GM23338 (cell line): ENCODE data around the gene BIRC7. TPM values are rescaled to one million over a fixed set of nuclear protein-coding genes. Genes with fewer than 3 reads are reported as not detected.

Experiments
- ATAC-seq: fragments of 200-7000 bp; cut with Tn5 transposase; 3 replicates; pipeline ENCODE4 v1.9.1; 2020
- DNase-seq: peaks from one replicate; pipeline ENCODE4 v3.0.0-alpha.2; 2015; ENCODE audit warnings: low spot score
- H2AFZ ChIP-seq: fragments of 200-600 bp; sonication (generic); 2 replicates; pipeline ENCODE4 v1.8.0; 2016; ENCODE audit warnings: antibody characterized with exemption, mild to moderate bottlenecking, moderate library complexity
- H3F3A ChIP-seq: fragments of 200-600 bp; sonication (generic); replicated peaks from 2 replicates; pipeline ENCODE4 v1.8.0; 2017; ENCODE audit warnings: antibody characterized with exemption, mixed run types, low read depth
- H3K27ac ChIP-seq: fragments of 200-600 bp; sonication (generic); 2 replicates; pipeline ENCODE4 v1.6.1; 2016; ENCODE audit warnings: low read depth
- H3K27me3 ChIP-seq: fragments of 200-600 bp; sonication (generic); 2 replicates; pipeline ENCODE4 v1.8.0; 2016; ENCODE audit warnings: mild to moderate bottlenecking, mixed run types, moderate library complexity; ENCODE audit not compliant: insufficient read depth
- H3K36me3 ChIP-seq: fragments of 200-600 bp; sonication (generic); 2 replicates; pipeline ENCODE4 v1.8.0; 2016; ENCODE audit warnings: mild to moderate bottlenecking; ENCODE audit not compliant: insufficient read depth
- H3K4me1 ChIP-seq: fragments of 200-600 bp; sonication (generic); 2 replicates; pipeline ENCODE4 v1.8.0; 2016; ENCODE audit warnings: mild to moderate bottlenecking, moderate library complexity; ENCODE audit not compliant: insufficient read depth
- H3K4me2 ChIP-seq: fragments of 200-600 bp; sonication (generic); 2 replicates; pipeline ENCODE4 v1.7.1; 2017; ENCODE audit warnings: mixed run types
- H3K4me3 ChIP-seq: fragments of 200-600 bp; sonication (generic); 2 replicates; pipeline ENCODE4 v1.6.1; 2016; ENCODE audit warnings: mixed run types
- H3K79me2 ChIP-seq: fragments of 200-600 bp; sonication (generic); replicated peaks from 2 replicates; pipeline ENCODE4 v1.8.0; 2017; ENCODE audit warnings: mild to moderate bottlenecking; ENCODE audit not compliant: insufficient read depth
- H3K9me2 ChIP-seq: fragments of 200-600 bp; sonication (generic); 2 replicates; pipeline ENCODE4 v1.8.0; 2017; ENCODE audit not compliant: insufficient read depth
- H4K20me1 ChIP-seq: fragments of 200-600 bp; sonication (generic); replicated peaks from 2 replicates; pipeline ENCODE4 v1.8.0; 2017; ENCODE audit warnings: mild to moderate bottlenecking; ENCODE audit not compliant: insufficient read depth
- H3K27ac Mint-ChIP-seq: 2 replicates; pipeline ENCODE4 v1.8.0; 2020; ENCODE audit warnings: inconsistent platforms, mild to moderate bottlenecking, moderate library complexity, mixed read lengths
- H3K27me3 Mint-ChIP-seq: 3 replicates; pipeline ENCODE4 v1.8.0; 2022; ENCODE audit warnings: low read depth, mild to moderate bottlenecking, moderate library complexity, mixed read lengths, inconsistent platforms; ENCODE audit not compliant: insufficient read depth, poor library complexity
- H3K36me3 Mint-ChIP-seq: 3 replicates; pipeline ENCODE4 v1.8.0; 2021; ENCODE audit warnings: low read depth, mild to moderate bottlenecking, inconsistent platforms, moderate library complexity, mixed read lengths
- H3K4me1 Mint-ChIP-seq: 3 replicates; pipeline ENCODE4 v1.8.0; 2020; ENCODE audit warnings: mild to moderate bottlenecking, inconsistent platforms, mixed read lengths
- H3K4me3 Mint-ChIP-seq: 3 replicates; pipeline ENCODE4 v1.8.0; 2021; ENCODE audit warnings: moderate library complexity, mild to moderate bottlenecking, inconsistent platforms, mixed read lengths
- H3K9me3 Mint-ChIP-seq: 3 replicates; pipeline ENCODE4 v1.8.0; 2020; ENCODE audit warnings: moderate library complexity, mild to moderate bottlenecking, inconsistent platforms, mixed read lengths
- CREB1 ChIP-seq: fragments of 250-450 bp; sonication (Bioruptor Pico); IDR thresholded peaks from 2 replicates; pipeline ENCODE4 v1.5.0; 2020; ENCODE audit warnings: low read depth, mild to moderate bottlenecking, moderate library complexity
- EZH2 ChIP-seq: fragments of 200-600 bp; sonication (generic); IDR thresholded peaks from one replicate; pipeline ENCODE4 v1.8.0; 2017; ENCODE audit warnings: antibody characterized with exemption, mild to moderate bottlenecking, low read depth; ENCODE audit not compliant: unreplicated experiment
- EZH2phosphoT487 ChIP-seq: fragments of 200-600 bp; sonication (generic); IDR thresholded peaks from one replicate; pipeline ENCODE4 v1.8.1; 2018; ENCODE audit warnings: antibody characterized with exemption; ENCODE audit not compliant: unreplicated experiment
- JUNB ChIP-seq: IDR thresholded peaks from one replicate; pipeline ENCODE4 v1.6.1; 2016; ENCODE audit warnings: antibody characterized with exemption; ENCODE audit not compliant: unreplicated experiment
- NANOG ChIP-seq: IDR thresholded peaks from 2 replicates; pipeline ENCODE4 v1.6.1; 2016; ENCODE audit warnings: antibody characterized with exemption, borderline replicate concordance
- POLR2AphosphoS5 ChIP-seq: IDR thresholded peaks from 2 replicates; pipeline ENCODE4 v1.6.1; 2016; ENCODE audit warnings: antibody characterized with exemption, low read depth
- ZNF114 ChIP-seq: fragments of 250-450 bp; sonication (Bioruptor Pico); IDR thresholded peaks from 2 replicates; pipeline ENCODE4 v1.5.0; 2020; ENCODE audit warnings: mild to moderate bottlenecking, moderate library complexity
- ZNF331 ChIP-seq: fragments of 250-450 bp; sonication (Bioruptor Pico); IDR thresholded peaks from 2 replicates; pipeline ENCODE4 v1.5.0; 2020; ENCODE audit warnings: low read depth, mild to moderate bottlenecking, moderate library complexity
- polyA plus RNA-seq: library from polyadenylated mRNA; unstranded; fragments of >200 nt; fragmentation: Nextera tagmentation; extraction: Ambion mirVana; gene quantifications from 2 replicates; pipeline ENCODE4 v1.2.1, GENCODE V29; 2016
- total RNA-seq: library from RNA; depleted of rRNA; stranded (reverse); fragments of >200 nt; shearing (Covaris generic); gene quantifications from 2 replicates; pipeline ENCODE4 v1.2.3, GENCODE V29; 2014
- TF ChIP-seq, protein P1 (sequence below): fragments of 250-450 bp; sonication (Bioruptor Pico); IDR thresholded peaks from 2 replicates; pipeline ENCODE4 v1.5.0; 2020; ENCODE audit warnings: mild to moderate bottlenecking, moderate library complexity
- TF ChIP-seq, protein P2 (sequence below): IDR thresholded peaks from one replicate; pipeline ENCODE4 v1.6.1; 2018; ENCODE audit warnings: antibody characterized with exemption; ENCODE audit not compliant: unreplicated experiment
- TF ChIP-seq, protein P3 (sequence below), 2 experiments: fragments of 200-600 bp in 1 of 2; sonication (generic) in 1 of 2; conservative IDR thresholded peaks; 2 replicates each; pipeline versions ENCODE4 v1.5.1 to v1.6.1; 2016 to 2017; ENCODE audit warnings: antibody characterized with exemption in 2 of 2, low read depth in 2 of 2, mild to moderate bottlenecking in 2 of 2, moderate library complexity in 1 of 2

The BIRC7 gene
- total and polyA plus RNA-seq, 2 experiments from 2014 or later: 0.16 to 0.24 TPM

DNA sequence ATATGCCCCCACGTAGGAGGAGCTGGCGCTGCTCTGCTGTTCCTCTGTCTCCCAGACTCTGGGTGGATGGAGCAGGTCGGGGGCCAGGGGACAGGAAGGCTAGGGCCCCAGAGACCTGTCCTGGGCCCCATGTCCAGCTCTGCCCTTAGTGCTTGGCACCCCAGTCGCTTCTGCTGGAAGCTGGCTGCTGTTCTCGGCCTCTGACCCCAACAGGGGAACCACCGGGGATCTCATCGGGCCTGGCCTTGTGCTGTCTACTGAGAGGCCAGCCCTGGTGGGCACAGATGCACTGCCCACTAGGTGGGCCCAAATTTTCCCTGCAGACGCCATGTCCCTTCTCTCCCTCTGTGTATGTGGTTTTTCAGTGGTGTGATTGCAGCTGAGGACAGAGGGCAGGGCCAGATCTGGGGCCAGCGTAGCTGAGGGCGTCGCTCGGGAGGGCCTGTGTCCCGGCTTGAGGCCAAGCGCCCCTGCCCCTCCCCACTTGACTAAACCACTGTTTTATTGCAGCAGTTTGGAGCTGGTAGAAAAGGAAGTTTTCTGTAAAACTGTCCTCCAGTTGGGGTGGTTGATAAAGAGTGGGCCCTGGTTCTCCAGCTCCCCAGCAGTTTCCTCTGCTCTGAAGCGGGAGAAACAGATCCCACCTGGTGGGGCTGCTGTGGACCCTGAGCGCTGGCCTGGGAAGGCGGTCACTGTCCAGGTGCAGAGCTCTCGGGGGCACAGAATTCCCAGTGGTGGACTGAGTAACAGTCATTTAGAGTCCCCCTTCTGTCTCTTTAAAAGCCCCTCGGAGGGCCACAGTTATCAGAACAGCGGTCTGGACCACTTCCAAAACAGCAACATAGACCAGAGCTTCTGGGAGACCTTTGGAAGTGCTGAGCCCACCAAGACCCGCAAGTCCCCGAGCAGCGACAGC lies 51.3 kb downstream of the BIRC7 start:
- H3K4me1 ChIP-seq: peaks cover 6% of the 10 kb centered on the region; the same call in 1 of the 2 replicates
- H3K9me3 Mint-ChIP-seq: no peaks in the 10 kb centered on the region
- H3K36me3 Mint-ChIP-seq: peaks cover 19% of the 10 kb centered on the region
- DNase-seq (no peak), ATAC-seq (no peak)
- H3K4me1 Mint-ChIP-seq: peaks cover 5% of the 10 kb centered on the region; the same call in 2 of the 3 replicates
- no peak overlapping the region for H3K27ac ChIP-seq
- H3K9me2 ChIP-seq: no peaks in the 10 kb centered on the region
- peaks cover 19% of the 10 kb centered on the region for H3K27me3 Mint-ChIP-seq
- no peaks in the 10 kb centered on the region for H3F3A ChIP-seq
- H3K4me3 Mint-ChIP-seq: no peak overlapping the region
- H3K79me2 ChIP-seq: no peaks in the 10 kb centered on the region
- H3K27me3 ChIP-seq: no peaks in the 10 kb centered on the region
- no peak overlapping the region for H3K4me2 ChIP-seq
- H3K4me3 ChIP-seq: no peak overlapping the region
- no peaks in the 10 kb centered on the region; the same call in 1 of the 2 replicates for H3K36me3 ChIP-seq
- TF ChIP-seq, protein P1, sequence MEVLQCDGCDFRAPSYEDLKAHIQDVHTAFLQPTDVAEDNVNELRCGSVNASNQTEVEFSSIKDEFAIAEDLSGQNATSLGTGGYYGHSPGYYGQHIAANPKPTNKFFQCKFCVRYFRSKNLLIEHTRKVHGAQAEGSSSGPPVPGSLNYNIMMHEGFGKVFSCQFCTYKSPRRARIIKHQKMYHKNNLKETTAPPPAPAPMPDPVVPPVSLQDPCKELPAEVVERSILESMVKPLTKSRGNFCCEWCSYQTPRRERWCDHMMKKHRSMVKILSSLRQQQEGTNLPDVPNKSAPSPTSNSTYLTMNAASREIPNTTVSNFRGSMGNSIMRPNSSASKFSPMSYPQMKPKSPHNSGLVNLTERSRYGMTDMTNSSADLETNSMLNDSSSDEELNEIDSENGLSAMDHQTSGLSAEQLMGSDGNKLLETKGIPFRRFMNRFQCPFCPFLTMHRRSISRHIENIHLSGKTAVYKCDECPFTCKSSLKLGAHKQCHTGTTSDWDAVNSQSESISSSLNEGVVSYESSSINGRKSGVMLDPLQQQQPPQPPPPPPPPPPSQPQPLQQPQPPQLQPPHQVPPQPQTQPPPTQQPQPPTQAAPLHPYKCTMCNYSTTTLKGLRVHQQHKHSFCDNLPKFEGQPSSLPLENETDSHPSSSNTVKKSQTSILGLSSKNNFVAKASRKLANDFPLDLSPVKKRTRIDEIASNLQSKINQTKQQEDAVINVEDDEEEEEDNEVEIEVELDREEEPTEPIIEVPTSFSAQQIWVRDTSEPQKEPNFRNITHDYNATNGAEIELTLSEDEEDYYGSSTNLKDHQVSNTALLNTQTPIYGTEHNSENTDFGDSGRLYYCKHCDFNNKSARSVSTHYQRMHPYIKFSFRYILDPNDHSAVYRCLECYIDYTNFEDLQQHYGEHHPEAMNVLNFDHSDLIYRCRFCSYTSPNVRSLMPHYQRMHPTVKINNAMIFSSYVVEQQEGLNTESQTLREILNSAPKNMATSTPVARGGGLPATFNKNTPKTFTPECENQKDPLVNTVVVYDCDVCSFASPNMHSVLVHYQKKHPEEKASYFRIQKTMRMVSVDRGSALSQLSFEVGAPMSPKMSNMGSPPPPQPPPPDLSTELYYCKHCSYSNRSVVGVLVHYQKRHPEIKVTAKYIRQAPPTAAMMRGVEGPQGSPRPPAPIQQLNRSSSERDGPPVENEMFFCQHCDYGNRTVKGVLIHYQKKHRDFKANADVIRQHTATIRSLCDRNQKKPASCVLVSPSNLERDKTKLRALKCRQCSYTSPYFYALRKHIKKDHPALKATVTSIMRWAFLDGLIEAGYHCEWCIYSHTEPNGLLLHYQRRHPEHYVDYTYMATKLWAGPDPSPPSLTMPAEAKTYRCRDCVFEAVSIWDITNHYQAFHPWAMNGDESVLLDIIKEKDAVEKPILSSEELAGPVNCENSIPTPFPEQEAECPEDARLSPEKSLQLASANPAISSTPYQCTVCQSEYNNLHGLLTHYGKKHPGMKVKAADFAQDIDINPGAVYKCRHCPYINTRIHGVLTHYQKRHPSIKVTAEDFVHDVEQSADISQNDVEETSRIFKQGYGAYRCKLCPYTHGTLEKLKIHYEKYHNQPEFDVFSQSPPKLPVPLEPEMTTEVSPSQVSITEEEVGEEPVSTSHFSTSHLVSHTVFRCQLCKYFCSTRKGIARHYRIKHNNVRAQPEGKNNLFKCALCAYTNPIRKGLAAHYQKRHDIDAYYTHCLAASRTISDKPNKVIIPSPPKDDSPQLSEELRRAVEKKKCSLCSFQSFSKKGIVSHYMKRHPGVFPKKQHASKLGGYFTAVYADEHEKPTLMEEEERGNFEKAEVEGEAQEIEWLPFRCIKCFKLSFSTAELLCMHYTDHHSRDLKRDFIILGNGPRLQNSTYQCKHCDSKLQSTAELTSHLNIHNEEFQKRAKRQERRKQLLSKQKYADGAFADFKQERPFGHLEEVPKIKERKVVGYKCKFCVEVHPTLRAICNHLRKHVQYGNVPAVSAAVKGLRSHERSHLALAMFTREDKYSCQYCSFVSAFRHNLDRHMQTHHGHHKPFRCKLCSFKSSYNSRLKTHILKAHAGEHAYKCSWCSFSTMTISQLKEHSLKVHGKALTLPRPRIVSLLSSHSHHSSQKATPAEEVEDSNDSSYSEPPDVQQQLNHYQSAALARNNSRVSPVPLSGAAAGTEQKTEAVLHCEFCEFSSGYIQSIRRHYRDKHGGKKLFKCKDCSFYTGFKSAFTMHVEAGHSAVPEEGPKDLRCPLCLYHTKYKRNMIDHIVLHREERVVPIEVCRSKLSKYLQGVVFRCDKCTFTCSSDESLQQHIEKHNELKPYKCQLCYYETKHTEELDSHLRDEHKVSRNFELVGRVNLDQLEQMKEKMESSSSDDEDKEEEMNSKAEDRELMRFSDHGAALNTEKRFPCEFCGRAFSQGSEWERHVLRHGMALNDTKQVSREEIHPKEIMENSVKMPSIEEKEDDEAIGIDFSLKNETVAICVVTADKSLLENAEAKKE (CRISPR knock-in tag): no peak
- TF ChIP-seq CREB1 (CRISPR knock-in tag) (no peak), EZH2phosphoT487 (no peak), ZNF114 (CRISPR knock-in tag) (no peak), POLR2AphosphoS5 (no peak), NANOG (no peak), JUNB (no peak), EZH2 (no peak), ZNF331 (CRISPR knock-in tag) (no peak)
- TF ChIP-seq, protein P2, sequence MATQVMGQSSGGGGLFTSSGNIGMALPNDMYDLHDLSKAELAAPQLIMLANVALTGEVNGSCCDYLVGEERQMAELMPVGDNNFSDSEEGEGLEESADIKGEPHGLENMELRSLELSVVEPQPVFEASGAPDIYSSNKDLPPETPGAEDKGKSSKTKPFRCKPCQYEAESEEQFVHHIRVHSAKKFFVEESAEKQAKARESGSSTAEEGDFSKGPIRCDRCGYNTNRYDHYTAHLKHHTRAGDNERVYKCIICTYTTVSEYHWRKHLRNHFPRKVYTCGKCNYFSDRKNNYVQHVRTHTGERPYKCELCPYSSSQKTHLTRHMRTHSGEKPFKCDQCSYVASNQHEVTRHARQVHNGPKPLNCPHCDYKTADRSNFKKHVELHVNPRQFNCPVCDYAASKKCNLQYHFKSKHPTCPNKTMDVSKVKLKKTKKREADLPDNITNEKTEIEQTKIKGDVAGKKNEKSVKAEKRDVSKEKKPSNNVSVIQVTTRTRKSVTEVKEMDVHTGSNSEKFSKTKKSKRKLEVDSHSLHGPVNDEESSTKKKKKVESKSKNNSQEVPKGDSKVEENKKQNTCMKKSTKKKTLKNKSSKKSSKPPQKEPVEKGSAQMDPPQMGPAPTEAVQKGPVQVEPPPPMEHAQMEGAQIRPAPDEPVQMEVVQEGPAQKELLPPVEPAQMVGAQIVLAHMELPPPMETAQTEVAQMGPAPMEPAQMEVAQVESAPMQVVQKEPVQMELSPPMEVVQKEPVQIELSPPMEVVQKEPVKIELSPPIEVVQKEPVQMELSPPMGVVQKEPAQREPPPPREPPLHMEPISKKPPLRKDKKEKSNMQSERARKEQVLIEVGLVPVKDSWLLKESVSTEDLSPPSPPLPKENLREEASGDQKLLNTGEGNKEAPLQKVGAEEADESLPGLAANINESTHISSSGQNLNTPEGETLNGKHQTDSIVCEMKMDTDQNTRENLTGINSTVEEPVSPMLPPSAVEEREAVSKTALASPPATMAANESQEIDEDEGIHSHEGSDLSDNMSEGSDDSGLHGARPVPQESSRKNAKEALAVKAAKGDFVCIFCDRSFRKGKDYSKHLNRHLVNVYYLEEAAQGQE: no peak
- TF ChIP-seq, protein P3, sequence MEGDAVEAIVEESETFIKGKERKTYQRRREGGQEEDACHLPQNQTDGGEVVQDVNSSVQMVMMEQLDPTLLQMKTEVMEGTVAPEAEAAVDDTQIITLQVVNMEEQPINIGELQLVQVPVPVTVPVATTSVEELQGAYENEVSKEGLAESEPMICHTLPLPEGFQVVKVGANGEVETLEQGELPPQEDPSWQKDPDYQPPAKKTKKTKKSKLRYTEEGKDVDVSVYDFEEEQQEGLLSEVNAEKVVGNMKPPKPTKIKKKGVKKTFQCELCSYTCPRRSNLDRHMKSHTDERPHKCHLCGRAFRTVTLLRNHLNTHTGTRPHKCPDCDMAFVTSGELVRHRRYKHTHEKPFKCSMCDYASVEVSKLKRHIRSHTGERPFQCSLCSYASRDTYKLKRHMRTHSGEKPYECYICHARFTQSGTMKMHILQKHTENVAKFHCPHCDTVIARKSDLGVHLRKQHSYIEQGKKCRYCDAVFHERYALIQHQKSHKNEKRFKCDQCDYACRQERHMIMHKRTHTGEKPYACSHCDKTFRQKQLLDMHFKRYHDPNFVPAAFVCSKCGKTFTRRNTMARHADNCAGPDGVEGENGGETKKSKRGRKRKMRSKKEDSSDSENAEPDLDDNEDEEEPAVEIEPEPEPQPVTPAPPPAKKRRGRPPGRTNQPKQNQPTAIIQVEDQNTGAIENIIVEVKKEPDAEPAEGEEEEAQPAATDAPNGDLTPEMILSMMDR (conservative IDR thresholded peaks at IDR 0.05; ENCODE audit: low read depth in 2 of 2): no peak
- no peak overlapping the region for H3K27ac Mint-ChIP-seq
- no peak overlapping the region for H2AFZ ChIP-seq
- H4K20me1 ChIP-seq: no peaks in the 10 kb centered on the region
